ENCODE measurements around the gene YOD1. TPM values are rescaled to one million over a fixed set of nuclear protein-coding genes. Genes with fewer than 3 reads are reported as not detected.

The YOD1 gene
- polyA plus RNA-seq, 3 donors = 15.1 to 16.2 (median 16.1) TPM

GRCh38 chr1:207073906-207074820 is 23.2 kb upstream of the YOD1 start:
- no peak for DNase-seq (ENCODE audit: low read depth in 3 of 3, low spot score in 2 of 3)

DNA sequence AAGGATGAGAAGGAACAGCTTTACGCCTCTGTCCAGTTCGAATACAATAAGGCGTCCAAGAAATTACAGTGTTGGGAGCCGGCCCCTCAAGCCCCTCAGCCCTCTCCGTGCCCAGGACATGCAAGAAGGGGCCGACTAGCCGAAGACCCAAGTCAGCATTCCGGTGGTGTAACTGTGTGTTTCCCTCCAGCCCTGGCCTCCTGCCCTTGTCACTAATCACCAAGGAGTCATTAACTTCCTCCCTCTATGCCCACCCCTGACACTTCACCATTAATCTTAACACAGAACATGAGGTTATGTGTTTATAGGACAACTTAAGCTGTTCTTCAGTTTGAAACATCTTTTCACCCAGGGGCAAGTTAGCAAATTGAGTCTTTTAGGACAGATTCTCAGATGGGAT is 21.2 kb upstream of the YOD1 start:
- DNase-seq (ENCODE audit: low read depth in 3 of 3, low spot score in 2 of 3) = no peak

DNA sequence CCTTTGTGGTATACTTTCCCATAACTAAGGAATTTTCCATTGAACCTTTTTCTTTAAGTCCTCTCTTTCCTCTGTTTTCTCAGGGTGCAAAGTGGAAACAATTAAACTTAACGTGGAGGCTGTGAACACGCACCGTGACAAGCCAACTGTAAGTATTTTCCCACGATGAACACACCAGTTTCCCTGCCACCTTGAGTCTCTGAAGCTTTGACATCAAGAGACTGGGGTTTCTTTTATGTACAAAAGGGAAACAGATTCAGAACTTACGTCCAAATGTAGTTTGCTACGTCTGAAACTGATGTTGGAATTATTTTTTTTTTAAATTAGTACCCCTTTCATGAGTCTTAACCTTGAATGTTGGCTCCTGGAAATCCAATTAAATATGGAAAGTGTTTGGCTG is 20.4 kb upstream of the YOD1 start:
- no peak for DNase-seq (ENCODE audit: low read depth in 3 of 3, low spot score in 2 of 3)

DNA sequence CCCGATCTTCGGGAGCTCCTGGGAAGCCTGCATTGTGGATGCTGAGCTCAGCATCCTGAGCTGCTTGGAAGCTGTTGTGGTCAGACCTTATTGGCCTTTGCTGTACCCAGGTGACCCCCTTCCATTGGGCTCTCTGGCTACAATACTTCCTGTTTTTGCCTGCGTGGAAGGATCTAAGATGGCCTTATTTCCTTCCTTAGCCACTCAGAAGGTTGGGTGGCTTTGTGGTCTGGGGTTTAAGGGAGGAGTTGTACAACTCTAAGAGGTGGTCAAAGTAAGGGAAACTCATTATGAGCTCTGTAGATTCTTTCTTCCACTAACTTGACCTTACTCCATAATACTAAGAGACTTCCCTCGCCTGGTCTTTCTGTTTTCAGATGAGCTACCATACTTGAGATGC is 19.8 kb upstream of the YOD1 start:
- no peak for DNase-seq (ENCODE audit: low read depth in 3 of 3, low spot score in 2 of 3)

DNA sequence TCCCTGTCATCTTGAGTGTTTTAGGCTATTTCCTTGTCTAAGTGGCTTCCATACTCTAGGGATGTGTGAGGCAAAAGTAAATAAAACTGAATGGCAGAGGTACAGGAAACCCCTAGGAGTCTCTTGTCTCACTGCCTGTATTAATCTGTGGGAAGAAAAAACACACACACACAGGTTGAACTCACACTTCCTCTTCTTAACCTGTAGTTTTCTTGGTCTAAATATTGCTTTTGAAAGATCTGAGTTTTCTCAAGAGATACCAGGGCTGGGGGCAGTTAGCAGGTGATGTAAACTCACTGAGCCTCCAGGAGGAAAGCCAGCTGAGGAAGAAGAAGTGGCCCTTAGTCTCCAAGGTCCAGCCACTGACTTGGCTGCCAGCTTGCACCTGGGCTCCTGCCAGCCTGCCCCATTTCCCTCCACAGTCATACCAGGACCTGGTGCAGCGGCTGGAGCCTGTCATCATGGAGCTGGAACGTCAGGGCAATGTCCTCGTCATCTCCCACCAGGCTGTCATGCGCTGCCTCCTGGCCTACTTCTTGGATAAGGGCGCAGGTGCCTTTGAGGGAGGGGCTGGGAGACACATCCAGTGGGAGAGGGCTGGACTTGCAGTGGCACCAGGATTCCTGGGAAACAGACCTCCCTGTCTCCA is 19.0 kb upstream of the YOD1 start:
- DNase-seq (ENCODE audit: low read depth in 3 of 3, low spot score in 2 of 3) = no peak

DNA sequence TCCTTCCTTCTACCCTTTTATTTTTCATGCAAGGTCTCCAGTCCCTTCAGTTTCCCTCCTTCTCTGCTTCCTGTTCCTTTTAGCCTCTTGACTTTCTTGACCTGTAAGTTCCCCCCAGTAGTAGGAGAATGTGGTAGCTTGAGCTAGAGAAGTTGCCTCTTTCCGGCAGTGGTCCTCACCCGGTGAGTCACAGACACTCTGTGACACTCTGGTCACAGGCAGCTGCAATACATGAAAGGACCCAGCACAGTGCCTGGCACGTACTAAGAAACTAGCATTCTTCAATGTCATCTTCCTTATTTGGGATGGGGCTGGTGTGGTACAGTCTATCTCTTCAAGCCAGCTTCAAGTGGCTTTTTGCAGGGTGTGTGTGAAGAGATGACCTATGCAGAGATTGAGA is 18.1 kb upstream of the YOD1 start:
- DNase-seq (ENCODE audit: low read depth in 3 of 3, low spot score in 2 of 3) = no peak

DNA sequence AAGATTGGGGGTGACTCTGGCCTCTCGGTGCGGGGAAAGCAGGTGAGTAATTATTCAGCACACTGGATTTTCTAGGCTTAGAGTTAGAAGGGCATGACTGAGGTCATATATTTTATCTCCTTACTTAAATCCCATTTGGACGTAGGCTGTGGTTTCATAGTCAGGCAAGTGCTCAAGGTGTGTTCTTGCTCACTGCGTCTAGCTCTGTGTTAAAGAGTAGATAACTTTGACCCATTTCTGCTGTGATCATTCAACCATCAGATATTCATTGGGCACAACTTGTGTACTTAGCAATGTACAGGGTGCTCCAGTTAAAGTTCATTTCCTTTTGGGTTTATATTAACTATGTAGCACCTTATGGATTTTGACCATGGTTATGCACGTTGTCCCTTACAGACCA is 16.7 kb upstream of the YOD1 start:
- no peak for DNase-seq (ENCODE audit: low read depth in 3 of 3, low spot score in 2 of 3)

GRCh38 chr1:207067185-207067584 is 16.2 kb upstream of the YOD1 start:
- no peak for DNase-seq (ENCODE audit: low read depth in 3 of 3, low spot score in 2 of 3)

DNA sequence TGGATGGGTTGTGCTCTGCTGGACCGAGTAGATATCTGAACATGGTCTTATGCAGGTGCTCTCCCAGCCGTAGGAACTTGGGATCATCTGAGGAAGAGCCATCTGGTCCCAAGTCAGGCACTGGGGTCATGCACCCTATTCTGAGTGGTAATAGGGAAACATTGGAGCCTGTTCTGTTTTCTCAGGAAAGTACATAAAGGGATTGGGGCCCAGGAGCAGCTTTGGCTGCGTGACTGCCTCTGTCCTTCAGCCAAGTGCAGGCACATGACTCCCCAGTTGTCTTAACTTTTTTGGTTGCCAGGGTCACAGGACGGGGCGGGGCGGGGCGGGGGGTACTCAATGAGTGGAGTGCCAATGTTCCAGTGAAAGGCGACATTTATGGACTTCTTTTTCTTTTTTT is 13.6 kb upstream of the YOD1 start:
- DNase-seq (ENCODE audit: low read depth in 3 of 3, low spot score in 2 of 3) = no peak

GRCh38 chr1:207063014-207063413 is 12.0 kb upstream of the YOD1 start:
- no peak for DNase-seq (ENCODE audit: low read depth in 3 of 3, low spot score in 2 of 3)

DNA sequence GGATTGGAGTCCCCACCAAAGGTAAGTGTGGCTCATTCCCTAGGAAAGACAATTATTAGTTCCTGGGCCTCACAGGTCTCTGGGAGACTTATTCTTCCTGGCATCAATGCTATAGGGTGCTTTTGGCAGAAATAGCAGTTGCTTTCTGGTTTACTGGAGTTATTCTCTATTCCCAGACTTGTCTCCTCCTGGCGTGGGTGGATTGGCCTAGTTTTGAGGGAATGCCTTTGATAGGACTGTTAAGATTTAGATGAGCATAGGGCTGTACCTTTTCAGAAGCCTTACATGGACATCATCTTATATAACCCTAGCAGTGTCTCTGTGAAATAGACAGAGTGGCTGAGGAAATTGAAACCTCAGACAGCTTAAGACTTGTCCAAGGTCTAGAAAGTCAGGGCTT is 11.1 kb upstream of the YOD1 start:
- no peak for DNase-seq (ENCODE audit: low read depth in 3 of 3, low spot score in 2 of 3)

DNA sequence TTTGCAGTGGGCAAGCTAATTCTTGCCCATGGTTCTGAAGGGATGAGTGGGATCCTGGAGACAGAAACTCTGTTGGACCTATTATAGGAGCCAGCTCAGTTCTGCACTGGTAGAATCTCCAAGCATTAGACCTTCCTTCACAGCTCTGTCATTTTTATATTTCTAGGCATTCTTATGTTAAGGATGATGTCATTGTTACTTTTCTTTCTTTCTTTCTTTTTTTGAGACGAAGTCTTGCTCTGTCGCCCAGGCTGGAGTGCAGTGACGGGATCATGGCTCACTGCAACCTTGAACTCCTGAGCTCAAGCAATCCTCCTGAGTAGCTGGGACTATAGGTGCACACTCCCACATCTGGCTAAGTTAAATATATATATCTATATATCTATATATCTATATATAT is 9.6 kb upstream of the YOD1 start:
- no peak for DNase-seq (ENCODE audit: low read depth in 3 of 3, low spot score in 2 of 3)

DNA sequence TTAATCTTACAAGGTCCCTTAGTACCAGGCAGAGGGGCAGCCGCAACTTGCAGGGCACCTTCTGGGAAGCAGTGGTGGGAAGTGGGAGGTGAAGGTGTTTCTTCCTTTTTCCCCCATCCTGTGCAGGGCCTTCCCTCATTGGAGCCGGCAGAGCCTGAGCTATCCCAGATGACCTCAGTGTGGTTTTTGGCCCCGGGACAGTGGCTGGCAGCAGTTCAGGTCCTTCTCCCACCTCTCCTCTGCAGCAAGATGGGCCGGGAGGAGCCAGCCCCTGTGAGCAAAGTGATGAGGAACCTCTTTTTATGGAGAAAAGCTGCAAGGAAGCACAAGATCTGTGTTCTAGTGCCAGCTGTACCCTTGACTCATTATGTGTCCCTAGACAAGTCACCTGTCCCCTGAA is 8.9 kb upstream of the YOD1 start:
- DNase-seq (ENCODE audit: low read depth in 3 of 3, low spot score in 2 of 3) = no peak

DNA sequence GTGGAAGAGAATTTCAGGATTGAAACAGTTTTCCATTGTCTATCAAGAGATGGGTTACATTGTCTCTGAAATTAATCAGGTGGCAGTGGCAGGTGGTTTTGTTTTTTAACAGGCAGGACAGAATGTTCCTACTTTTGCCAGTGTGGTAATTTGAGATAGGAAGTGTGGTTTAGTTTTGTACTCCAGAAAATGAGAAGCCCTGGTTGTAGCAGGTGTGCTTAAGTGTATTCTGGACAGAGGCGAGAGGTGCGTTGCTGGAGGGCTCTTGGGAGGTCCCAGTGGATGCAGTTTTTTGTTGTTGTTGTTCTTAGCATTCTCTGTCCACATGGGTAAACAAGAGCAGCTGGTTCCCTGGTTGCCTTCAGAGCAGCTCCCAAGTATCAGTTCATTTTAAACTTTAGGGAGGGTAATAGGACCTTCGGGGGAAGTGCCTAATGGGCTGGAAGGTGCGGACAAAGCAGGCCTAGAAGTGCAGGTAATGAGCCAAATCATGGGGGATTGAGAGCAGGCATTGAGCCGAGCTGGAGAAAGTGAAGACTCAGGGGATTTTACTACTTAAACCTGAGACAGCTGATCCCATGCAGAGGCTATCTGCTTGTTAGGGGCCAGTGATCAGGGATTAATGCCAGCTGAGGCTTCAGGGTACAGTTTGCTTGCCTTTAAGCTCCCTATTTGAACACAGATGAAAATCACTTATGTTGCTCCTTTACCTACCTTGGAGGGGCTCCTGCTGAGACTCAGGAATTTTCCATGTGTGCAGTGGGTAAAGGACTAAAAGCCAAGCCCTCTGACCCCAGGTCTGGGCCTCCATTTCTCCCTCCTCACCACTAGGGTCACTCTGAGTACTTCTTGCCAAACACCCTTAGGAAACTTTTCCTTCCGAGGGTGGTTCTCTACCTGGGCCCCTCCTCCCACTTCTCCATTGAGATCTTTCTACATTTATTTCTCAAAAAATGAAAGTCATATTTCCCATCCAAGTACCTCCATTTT is 8.2 kb upstream of the YOD1 start:
- no peak for DNase-seq (ENCODE audit: low read depth in 3 of 3, low spot score in 2 of 3)

DNA sequence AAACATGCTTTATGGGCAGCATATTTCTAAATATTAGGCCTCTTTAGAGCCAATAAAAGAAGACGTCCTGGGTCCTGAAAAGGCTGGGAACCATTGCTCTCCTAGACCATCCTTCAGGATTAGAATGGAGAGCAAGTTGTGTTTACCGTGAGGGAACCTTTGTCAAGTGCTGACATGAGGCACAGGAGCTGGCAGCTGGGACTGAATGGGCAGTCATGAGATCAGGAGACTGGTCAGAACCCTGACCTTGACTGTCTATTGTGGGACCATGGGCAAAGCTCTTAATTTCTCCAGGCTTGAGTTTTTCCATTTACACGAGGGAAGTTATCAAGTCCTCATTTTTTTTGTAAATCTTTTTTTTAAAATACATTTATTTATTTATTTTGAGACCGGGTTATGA is 7.2 kb upstream of the YOD1 start:
- no peak for DNase-seq (ENCODE audit: low read depth in 3 of 3, low spot score in 2 of 3)

- DNase-seq (ENCODE audit: low read depth in 3 of 3, low spot score in 2 of 3) = no peak
These were observed 5.7 kb upstream of the YOD1 start for GRCh38 chr1:207056673-207057072.

DNA sequence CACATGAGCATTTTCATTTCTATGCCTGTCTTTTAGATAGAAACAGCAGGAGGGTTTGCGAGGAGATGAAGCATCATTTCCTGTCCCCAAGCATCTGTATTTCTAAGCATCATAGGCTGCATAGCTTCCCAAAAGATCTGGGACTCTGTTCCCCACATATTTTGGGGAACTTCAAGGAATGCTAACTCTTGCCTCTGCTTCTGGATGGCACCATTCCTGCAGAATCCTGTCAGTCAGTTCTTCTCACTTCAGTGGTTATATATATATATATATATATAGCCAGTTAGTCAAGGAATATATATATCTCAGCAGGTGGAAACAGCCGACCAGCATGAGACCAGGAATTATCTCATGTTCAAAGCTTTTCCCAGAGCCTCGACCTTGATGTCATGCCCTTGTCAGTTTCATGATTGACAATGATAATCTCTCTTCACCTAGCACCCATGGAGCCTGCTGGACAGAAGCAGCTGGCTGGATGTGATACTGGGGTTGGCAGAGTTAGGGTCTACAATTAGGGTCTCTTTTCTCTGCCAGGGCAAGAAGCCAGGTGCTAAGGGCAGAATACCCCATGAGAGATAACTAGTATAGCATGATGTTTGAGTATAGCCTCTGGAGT is 4.5 kb upstream of the YOD1 start:
- no peak for DNase-seq (ENCODE audit: low read depth in 3 of 3, low spot score in 2 of 3)

GRCh38 chr1:207054491-207054890 is 3.5 kb upstream of the YOD1 start:
- DNase-seq (ENCODE audit: low read depth in 3 of 3, low spot score in 2 of 3) = no peak

GRCh38 chr1:207052911-207053769 is 2.1 kb upstream of the YOD1 start, which contains the start of gene PFKFB2:
PFKFB2 (plus strand) TSS chr1:207053275; CDS start chr1:207054718, 1,443 bp downstream.
- DNase-seq (ENCODE audit: low read depth in 3 of 3, low spot score in 2 of 3) = peak; percentile 90 to 96 (median 93)

All from right renal cortex interstitium (tissue), 3 donors.